Brain microvascular endothelial cell (primary cell): Measurements from ENCODE around the gene ZNF554.
"Not testable (repeated sequence)": the region's sequence is repeated elsewhere in the genome, so short reads cannot be mapped to it uniquely, and the experiment has no call there.

Experiments
- DNase-seq: peaks from one replicate; pipeline ENCODE4 v3.0.0-alpha.2; 2020
- H3K27ac ChIP-seq: fragments of 250-450 bp; sonication (Bioruptor Pico); 2 replicates; pipeline ENCODE4 v1.5.1; 2020; ENCODE audit warnings: mild to moderate bottlenecking, moderate library complexity
- H3K27me3 ChIP-seq: fragments of 250-450 bp; sonication (Bioruptor Pico); replicated peaks from 2 replicates; pipeline ENCODE4 v1.5.1; 2020; ENCODE audit warnings: mild to moderate bottlenecking
- H3K36me3 ChIP-seq: fragments of 250-450 bp; sonication (Bioruptor Pico); replicated peaks from 2 replicates; pipeline ENCODE4 v1.5.1; 2020; ENCODE audit warnings: mild to moderate bottlenecking
- H3K4me3 ChIP-seq: 2 replicates; pipeline ENCODE4 v1.5.1; 2011; ENCODE audit warnings: low read depth, mild to moderate bottlenecking, control low read depth, low read length, moderate library complexity
- CTCF ChIP-seq: IDR thresholded peaks from 2 replicates; pipeline ENCODE4 v1.5.1; 2011; ENCODE audit warnings: low read depth, mild to moderate bottlenecking, moderate library complexity, low read length, control low read depth, inconsistent platforms; ENCODE audit errors: missing control alignments
- in situ Hi-C: cut with HindIII; loops from 2 replicates; pipeline ENCODE4 v1.10.0; 2017; ENCODE audit warnings: low sequenced_read_pairs, low pct_ligation_motif_present

ZNF554 gene

GRCh38 chr19:2869618-2870017 lies 50.0 kb downstream of the ZNF554 start:
- TF ChIP-seq CTCF = no peak
- in situ Hi-C loops = no loop called here
- Histone ChIP-seq H3K36me3 (no peaks in the 10 kb centered on the region), H3K27ac (no peak overlapping the region), H3K27me3 (no peaks in the 10 kb centered on the region), H3K4me3 (no peak overlapping the region)
- DNase-seq = no peak

DNA sequence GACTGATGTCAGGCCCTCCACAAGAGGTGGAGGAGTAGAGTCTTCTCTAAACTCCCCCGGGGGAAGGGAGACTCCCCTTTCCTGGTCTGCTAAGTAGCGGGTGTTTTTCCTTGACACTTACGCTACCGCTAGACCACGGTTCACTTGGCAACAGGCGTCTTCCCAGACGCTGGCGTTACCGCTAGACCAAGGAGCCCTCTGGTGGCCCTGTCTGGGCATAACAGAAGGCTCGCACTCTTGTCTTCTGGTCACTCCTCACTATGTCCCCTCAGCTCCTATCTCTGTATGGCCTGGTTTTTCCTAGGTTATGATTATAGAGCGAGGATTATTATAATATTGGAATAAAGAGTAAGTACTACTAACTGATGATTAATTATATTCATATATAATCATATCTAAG lies 52.5 kb downstream of the ZNF554 start:
- H3K27me3 ChIP-seq, in situ Hi-C loops, H3K4me3 ChIP-seq, H3K36me3 ChIP-seq, H3K27ac ChIP-seq: not testable (repeated sequence)
- TF ChIP-seq CTCF = peak; percentile 40
- peak; percentile 6 for DNase-seq

- no peak for DNase-seq
- H3K4me3 ChIP-seq = no peak overlapping the region
- in situ Hi-C loops = no loop called here
- H3K27me3 ChIP-seq = no peaks in the 10 kb centered on the region
- no peak for TF ChIP-seq CTCF
- no peak overlapping the region for H3K27ac ChIP-seq
- H3K36me3 ChIP-seq = no peaks in the 10 kb centered on the region
Observed at GRCh38 chr19:2877398-2878331, 58.0 kb downstream of the ZNF554 start.

GRCh38 chr19:2883686-2884439 lies 64.2 kb downstream of the ZNF554 start:
- no peaks in the 10 kb centered on the region for H3K36me3 ChIP-seq
- no peak overlapping the region for H3K4me3 ChIP-seq
- DNase-seq = no peak
- TF ChIP-seq CTCF = no peak
- in situ Hi-C loops = no loop called here
- no peak overlapping the region for H3K27ac ChIP-seq
- H3K27me3 ChIP-seq = no peaks in the 10 kb centered on the region

- TF ChIP-seq CTCF = no peak
- Histone ChIP-seq H3K27ac (no peak overlapping the region), H3K27me3 (no peaks in the 10 kb centered on the region), H3K36me3 (no peaks in the 10 kb centered on the region), H3K4me3 (no peak overlapping the region)
- no peak for DNase-seq
- in situ Hi-C loops = no loop called here
Observed at GRCh38 chr19:2885736-2886135, 66.1 kb downstream of the ZNF554 start.
